OCI-LY7 (cell line): ENCODE measurements around the gene KDM5D. TPM values are rescaled to one million over a fixed set of nuclear protein-coding genes. Genes with fewer than 3 reads are reported as not detected.

Experiments
- BruUV-seq: library from RNA; stranded (reverse); fragments of 400-500 nt; replicated peaks from 2 replicates; lab custom pipeline; 2021; lab: Mats Ljungman, UMichigan
- CTCF ChIA-PET: fragments of 300-600 bp; sonication (Branson Sonifier 250); formaldehyde crosslinking; loops from one replicate; lab custom pipeline; 2022; ENCODE audit warnings: antibody characterized with exemption; ENCODE audit not compliant: unreplicated experiment; lab: Charles Lee
- POLR2A ChIA-PET: fragments of 300-600 bp; sonication (Branson Sonifier 250); formaldehyde crosslinking; loops from one replicate; lab custom pipeline; 2022; ENCODE audit warnings: antibody characterized with exemption; lab: Charles Lee
- DNase-seq: peaks from one replicate; pipeline ENCODE4 v3.0.0-alpha.2; 2015; ENCODE audit warnings: low spot score
- H2AFZ ChIP-seq: fragments of 200-600 bp; sonication (generic), shearing (Covaris generic); 2 replicates; pipeline ENCODE4 v1.6.1; 2014; ENCODE audit warnings: mild to moderate bottlenecking, antibody characterized with exemption, low read length, moderate library complexity
- H3K27ac ChIP-seq: fragments of 200-600 bp; sonication (generic); 2 replicates; pipeline ENCODE4 v1.5.1; 2014; ENCODE audit warnings: mixed run types, low read depth, mild to moderate bottlenecking, moderate library complexity, low read length, inconsistent platforms; ENCODE audit not compliant: poor library complexity, severe bottlenecking
- H3K36me3 ChIP-seq: fragments of 200-600 bp; sonication (generic); 2 replicates; pipeline ENCODE4 v1.6.1; 2014; ENCODE audit warnings: mild to moderate bottlenecking, antibody characterized with exemption, low read length, moderate library complexity, mixed read lengths; ENCODE audit not compliant: insufficient read depth
- H3K4me1 ChIP-seq: fragments of 200-600 bp; sonication (generic); 2 replicates; pipeline ENCODE4 v1.5.1; 2014; ENCODE audit warnings: mild to moderate bottlenecking, low read length; ENCODE audit not compliant: insufficient read depth, poor library complexity, severe bottlenecking
- H3K4me2 ChIP-seq: fragments of 200-600 bp; sonication (generic); 2 replicates; pipeline ENCODE4 v1.6.1; 2014; ENCODE audit warnings: mild to moderate bottlenecking, low read length
- H3K4me3 ChIP-seq: fragments of 200-600 bp; sonication (generic); 2 replicates; pipeline ENCODE4 v1.5.1; 2014; ENCODE audit warnings: mild to moderate bottlenecking, low read depth, low read length; ENCODE audit not compliant: poor library complexity, severe bottlenecking
- H3K79me2 ChIP-seq: fragments of 200-600 bp; sonication (generic); 2 replicates; pipeline ENCODE4 v1.6.1; 2016; ENCODE audit warnings: low read depth, mild to moderate bottlenecking, low read length, moderate library complexity, mixed read lengths; ENCODE audit not compliant: insufficient read depth
- H3K9me2 ChIP-seq: fragments of 200-600 bp; sonication (generic); 2 replicates; pipeline ENCODE4 v1.6.1; 2016; ENCODE audit warnings: mild to moderate bottlenecking, low read length, mixed read lengths; ENCODE audit not compliant: insufficient read depth
- H3K9me3 ChIP-seq: fragments of 200-600 bp; sonication (generic); 2 replicates; pipeline ENCODE4 v1.6.1; 2014; ENCODE audit warnings: mild to moderate bottlenecking, mixed run types, low read length, mixed read lengths
- H4K20me1 ChIP-seq: fragments of 200-600 bp; sonication (generic); 2 replicates; pipeline ENCODE4 v1.6.1; 2014; ENCODE audit warnings: mild to moderate bottlenecking, antibody characterized with exemption, low read length, moderate library complexity, mixed read lengths; ENCODE audit not compliant: insufficient read depth
- CTCF ChIP-seq: fragments of 200-600 bp; sonication (generic); conservative IDR thresholded peaks from 2 replicates; pipeline ENCODE4 v1.5.1; 2014; ENCODE audit warnings: mild to moderate bottlenecking, antibody characterized with exemption, low read length, moderate library complexity, mixed read lengths
- EZH2phosphoT487 ChIP-seq: fragments of 200-600 bp; sonication (generic); IDR thresholded peaks from 2 replicates; pipeline ENCODE4 v1.6.1; 2018; ENCODE audit warnings: low read depth, borderline replicate concordance, mild to moderate bottlenecking, mixed run types, antibody characterized with exemption, low read length, moderate library complexity, mixed read lengths
- intact Hi-C: fragments of 100-400 bp; cut with micrococcal nuclease; formaldehyde crosslinking; loops from one replicate; pipeline ENCODE4 v1.10.0; 2022; ENCODE audit not compliant: unreplicated experiment
- total RNA-seq, 2 experiments: library from RNA; depleted of rRNA in 1 of 2; stranded (reverse); fragments of >200 nt in 1 of 2; shearing (Covaris generic) in 1 of 2; gene quantifications; 2 replicates each; pipeline ENCODE4 v1.2.3, GENCODE V29; 2014 to 2022

The KDM5D gene
- total RNA-seq, 2 experiments from 2014 or later, result 47.0 to 52.4 TPM

DNA sequence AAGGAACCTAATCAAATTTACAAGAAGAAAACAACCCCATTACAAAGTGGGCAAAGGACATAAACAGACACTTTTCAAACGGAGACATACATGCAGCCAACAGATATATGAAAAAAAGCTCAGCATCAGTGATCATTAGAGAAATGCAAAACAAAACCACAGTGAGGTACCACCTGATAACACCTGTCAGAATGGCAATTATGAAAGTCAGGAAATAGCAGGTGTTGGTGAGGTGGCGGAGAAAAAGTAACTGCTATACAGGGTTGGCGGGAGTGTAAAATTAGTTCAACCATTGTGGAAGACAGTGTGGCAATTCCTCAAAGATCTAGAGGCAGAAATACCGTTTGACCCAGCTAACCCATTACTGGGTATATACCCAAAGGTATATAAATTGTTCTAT lies 31.1 kb downstream of the KDM5D start:
- peak overlapping the region; percentile 62 for H3K4me2 ChIP-seq
- DNase-seq, result peak; percentile 80
- peak overlapping the region; percentile 53 for H3K4me3 ChIP-seq
- POLR2A ChIA-PET, result interaction anchor here (0.6 to 1.8 kb wide), 7 partner anchors 9 to 175 kb away, joined by 3 to 7 read pairs (median 4); partner anchors contain the start of gene KDM5D
- H3K9me3 ChIP-seq, result no peaks in the 10 kb centered on the region
- H3K9me2 ChIP-seq, result no peaks in the 10 kb centered on the region
- H3K27ac ChIP-seq, result peak overlapping the region; percentile 95
- H3K4me1 ChIP-seq, result peaks cover 64% of the 10 kb centered on the region
- intact Hi-C loops, result loop anchor here (1.0 to 2.0 kb wide), 3 partner anchors 31 to 172 kb away; partner anchors contain the start of gene KDM5D
- no TSS peak for BruUV-seq
- H4K20me1 ChIP-seq, result no peaks in the 10 kb centered on the region
- H3K36me3 ChIP-seq, result peaks cover 91% of the 10 kb centered on the region
- H3K79me2 ChIP-seq, result peaks cover 10% of the 10 kb centered on the region; the same call in 1 of the 2 replicates
- no peak for TF ChIP-seq EZH2phosphoT487
- no peak for TF ChIP-seq CTCF
- H2AFZ ChIP-seq, result no peak overlapping the region
- CTCF ChIA-PET, result no interaction called here

DNA sequence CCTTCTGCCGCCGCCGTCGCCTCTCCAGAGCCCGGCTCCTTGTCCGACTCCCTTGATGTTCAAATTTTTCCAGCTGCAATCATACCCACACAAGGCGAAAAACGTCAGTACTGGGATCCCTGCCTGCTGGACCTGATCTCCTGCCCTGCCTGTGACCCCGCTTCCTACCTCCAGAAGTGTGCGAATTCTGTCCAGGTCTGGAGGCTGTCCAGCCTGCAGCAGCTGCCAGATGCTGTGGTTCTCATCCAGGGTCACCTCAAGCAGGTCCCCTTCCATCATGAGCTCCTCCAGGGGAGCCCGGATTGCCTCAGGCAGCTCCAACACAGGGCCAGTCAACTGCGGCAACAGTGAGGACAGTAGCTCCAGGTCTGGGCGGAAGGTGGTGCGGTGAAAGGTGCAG lies 38.3 kb downstream of the KDM5D start:
- Histone ChIP-seq H2AFZ (no peak overlapping the region), H3K9me3 (no peaks in the 10 kb centered on the region), H3K27ac (no peak overlapping the region), H3K9me2 (no peaks in the 10 kb centered on the region), H4K20me1 (no peaks in the 10 kb centered on the region), H3K4me3 (no peak overlapping the region), H3K36me3 (peaks cover 99% of the 10 kb centered on the region), H3K79me2 (no peaks in the 10 kb centered on the region), H3K4me2 (no peak overlapping the region), H3K4me1 (peaks cover 4% of the 10 kb centered on the region)
- no peak for DNase-seq
- ChIA-PET POLR2A (interaction anchor here (0.5 to 1.4 kb wide), 2 partner anchors 10 to 170 kb away, joined by 4 to 5 read pairs; no protein-coding TSS in a partner anchor), CTCF (no interaction called here)
- BruUV-seq, result no TSS peak
- intact Hi-C loops, result no loop called here
- TF ChIP-seq EZH2phosphoT487 (no peak), CTCF (no peak)

DNA sequence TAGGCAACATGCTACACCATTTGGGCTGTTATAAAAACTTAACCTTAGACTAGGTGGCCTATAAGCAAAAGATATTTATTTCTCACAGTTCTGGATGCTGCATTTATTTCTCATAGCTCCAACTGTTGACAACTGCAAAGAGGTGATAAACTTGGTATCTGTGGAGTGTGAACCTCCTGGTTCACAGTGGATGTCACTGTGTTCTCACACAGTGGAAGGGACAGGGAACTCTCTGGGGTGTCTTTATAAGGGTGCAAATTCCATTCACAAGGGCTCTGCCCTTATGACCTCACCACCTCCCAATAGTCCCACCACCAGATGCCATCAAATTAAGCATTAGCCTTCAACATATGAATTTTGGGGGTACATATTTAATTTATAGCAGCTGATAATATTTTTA lies 46.0 kb downstream of the KDM5D start:
- Histone ChIP-seq H3K4me3 (no peak overlapping the region), H3K9me2 (no peaks in the 10 kb centered on the region), H3K36me3 (peaks cover 64% of the 10 kb centered on the region), H2AFZ (no peak overlapping the region), H3K9me3 (0 out of 2 replicates have a peak, but pooled peaks cover 5% of the 10 kb centered on the region), H3K4me2 (no peak overlapping the region), H3K79me2 (no peaks in the 10 kb centered on the region), H3K27ac (no peak overlapping the region), H3K4me1 (no peaks in the 10 kb centered on the region), H4K20me1 (no peaks in the 10 kb centered on the region)
- no peak for DNase-seq
- POLR2A ChIA-PET, result interaction anchor here (0.5 to 1.0 kb wide), 2 partner anchors 13 to 787 kb away, joined by 3 to 4 read pairs; no protein-coding TSS in a partner anchor
- BruUV-seq, result no TSS peak
- TF ChIP-seq CTCF, result no peak
- TF ChIP-seq EZH2phosphoT487, result no peak
- intact Hi-C loops, result no loop called here
- CTCF ChIA-PET, result no interaction called here
